ENCODE measurements around the gene ECT2.
"Not testable (repeated sequence)": the region's sequence is repeated elsewhere in the genome, so short reads cannot be mapped to it uniquely, and the experiment has no call there.

ECT2 gene, protein sequence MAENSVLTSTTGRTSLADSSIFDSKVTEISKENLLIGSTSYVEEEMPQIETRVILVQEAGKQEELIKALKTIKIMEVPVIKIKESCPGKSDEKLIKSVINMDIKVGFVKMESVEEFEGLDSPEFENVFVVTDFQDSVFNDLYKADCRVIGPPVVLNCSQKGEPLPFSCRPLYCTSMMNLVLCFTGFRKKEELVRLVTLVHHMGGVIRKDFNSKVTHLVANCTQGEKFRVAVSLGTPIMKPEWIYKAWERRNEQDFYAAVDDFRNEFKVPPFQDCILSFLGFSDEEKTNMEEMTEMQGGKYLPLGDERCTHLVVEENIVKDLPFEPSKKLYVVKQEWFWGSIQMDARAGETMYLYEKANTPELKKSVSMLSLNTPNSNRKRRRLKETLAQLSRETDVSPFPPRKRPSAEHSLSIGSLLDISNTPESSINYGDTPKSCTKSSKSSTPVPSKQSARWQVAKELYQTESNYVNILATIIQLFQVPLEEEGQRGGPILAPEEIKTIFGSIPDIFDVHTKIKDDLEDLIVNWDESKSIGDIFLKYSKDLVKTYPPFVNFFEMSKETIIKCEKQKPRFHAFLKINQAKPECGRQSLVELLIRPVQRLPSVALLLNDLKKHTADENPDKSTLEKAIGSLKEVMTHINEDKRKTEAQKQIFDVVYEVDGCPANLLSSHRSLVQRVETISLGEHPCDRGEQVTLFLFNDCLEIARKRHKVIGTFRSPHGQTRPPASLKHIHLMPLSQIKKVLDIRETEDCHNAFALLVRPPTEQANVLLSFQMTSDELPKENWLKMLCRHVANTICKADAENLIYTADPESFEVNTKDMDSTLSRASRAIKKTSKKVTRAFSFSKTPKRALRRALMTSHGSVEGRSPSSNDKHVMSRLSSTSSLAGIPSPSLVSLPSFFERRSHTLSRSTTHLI

GRCh38 chr3:172750368-172751174, at the start of gene ECT2:
Gene ECT2, plus strand, starts transcription at chr3:172750726. Its CDS starts 3,805 bp downstream, at chr3:172754531.
- peak; percentile 97 for DNase-seq

- DNase-seq, result no peak
These were observed 49.5 kb upstream of the ECT2 start for GRCh38 chr3:172700936-172701455.

GRCh38 chr3:172701751-172702150, 48.8 kb upstream of the ECT2 start:
- DNase-seq, result no peak

DNA sequence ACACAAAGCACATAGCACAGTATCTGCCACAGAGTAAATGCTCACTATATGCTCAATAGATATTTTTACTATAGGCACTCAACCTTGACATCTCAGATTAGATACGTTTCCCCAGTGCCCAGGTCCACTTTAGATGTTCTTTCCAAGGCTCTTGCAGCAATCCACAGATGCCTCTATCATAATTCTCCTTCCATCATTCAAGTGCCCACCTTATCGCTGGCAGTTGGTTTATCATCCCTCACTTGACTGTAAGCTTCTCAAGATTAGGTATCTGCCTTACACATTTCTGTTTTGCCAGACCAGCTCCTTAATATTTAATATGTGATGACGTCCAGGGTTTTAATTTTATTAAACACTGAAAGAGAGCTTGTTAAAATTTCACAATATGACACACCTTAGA, 48.3 kb upstream of the ECT2 start:
- no peak for DNase-seq

DNA sequence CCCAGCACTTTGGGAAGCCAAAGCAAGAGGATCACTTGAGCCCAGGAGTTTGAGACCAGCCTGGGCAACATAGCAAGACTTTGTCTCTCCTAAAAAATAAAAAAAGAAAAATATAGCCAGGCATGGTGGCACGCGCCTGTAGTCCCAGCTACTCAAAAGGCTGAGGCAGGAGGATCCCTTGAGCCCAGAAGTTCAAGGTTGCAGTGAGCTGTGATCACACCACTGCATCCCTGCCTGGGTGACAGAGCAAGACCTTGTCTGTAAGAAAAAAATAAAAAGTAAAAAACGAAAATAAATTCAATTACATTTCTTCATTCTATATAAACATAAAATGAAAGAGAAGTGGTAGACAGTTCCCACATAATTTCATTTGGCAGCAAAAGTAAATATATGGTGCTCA, 47.8 kb upstream of the ECT2 start:
- not testable (repeated sequence) for DNase-seq

DNA sequence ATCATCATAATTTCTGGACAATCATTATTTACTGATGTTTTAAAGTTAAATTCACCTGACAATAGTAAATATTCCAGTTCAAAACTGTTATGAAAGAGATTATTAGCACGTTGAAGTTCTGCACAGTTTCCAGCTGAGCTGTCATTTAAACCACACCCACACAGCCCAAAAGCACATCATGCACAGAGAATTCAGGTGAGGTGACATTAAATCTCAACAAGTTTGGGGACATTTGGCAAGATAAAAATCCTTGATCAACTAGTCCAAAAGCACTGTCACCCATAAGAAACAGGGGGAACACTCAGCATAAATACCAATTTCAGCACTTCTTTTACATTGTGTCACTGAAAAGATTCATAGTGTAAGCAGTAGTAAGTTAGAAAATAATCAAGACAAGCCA, 46.5 kb upstream of the ECT2 start:
- DNase-seq, result no peak

DNA sequence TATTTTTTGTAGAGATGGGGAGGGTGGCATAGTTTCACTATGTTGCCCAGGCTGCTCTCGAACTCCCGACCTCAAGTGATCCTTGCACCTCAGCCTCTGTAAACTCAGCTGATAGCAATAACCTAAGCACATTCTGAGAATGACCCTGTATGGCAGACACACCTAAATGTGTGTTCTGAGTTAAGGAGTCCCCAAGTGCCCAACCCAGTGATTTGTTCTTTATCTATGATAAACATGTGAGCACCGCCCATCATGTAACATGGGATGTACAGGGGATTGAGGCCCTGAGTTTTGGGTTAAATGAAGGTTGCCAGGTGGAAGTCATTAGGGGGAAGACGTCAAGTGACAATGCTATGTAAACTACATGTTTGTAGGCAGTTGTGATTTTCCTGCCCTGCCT, 45.4 kb upstream of the ECT2 start:
- DNase-seq, result no peak

DNA sequence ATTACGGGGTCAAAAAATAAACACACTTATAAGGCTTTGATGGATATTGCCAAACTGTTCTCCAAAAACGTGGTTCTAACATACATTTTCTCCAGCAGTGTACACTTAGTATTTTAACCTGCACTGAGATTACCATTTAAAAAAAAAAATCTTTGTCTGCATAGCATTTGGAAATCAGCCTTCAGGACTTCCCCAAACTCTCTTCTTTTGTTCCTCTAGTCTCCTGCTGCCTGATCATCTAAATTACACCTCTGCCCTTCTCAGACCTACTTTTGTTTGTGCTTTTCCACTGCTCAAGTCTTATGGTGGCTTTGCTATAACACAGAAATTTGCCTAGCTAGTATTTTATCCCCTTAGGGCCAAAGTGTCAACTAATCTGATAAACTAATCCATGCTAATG, 43.5 kb upstream of the ECT2 start:
- DNase-seq, result no peak

- no peak for DNase-seq
These were observed 42.6 kb upstream of the ECT2 start for GRCh38 chr3:172707967-172708366.

DNA sequence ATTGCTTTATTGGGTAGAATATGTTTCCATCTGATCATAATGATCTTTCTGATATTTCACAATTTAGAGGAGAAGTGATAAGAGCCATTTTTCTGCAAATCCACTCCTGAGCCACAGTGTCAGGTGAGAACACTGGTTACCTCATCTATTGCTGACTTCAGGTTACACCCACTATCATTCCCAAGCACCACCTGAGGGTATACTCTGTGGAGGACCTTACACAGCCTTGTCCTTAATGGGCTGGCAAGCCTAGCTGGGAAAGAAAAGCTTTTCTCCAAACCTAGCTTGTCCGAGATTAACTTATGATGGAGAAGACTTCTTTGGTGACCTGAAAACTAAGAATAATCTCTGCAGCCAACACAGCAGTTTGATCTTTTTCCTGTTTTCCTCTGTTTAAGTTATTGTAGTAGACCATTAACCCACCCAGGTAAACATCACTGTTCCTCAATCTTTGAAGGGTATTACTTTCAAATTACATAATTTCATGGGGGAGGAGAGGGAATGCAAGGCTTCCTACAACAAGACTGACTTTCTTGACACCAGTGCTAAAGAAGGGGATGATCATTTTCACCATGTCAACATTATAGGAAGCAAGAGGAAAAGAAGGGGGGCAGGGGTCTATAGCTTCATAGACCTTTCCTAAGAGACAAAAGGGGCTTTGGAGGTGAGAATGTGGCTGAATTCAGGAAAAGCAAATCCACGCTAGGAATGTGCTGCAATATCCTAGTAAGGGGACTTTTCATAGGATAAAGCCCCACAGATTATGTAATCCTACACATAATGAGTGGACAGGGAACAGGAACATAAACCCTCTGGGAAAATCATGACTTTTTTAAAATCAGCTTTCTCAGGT, 41.4 kb upstream of the ECT2 start:
- DNase-seq, result no peak

DNA sequence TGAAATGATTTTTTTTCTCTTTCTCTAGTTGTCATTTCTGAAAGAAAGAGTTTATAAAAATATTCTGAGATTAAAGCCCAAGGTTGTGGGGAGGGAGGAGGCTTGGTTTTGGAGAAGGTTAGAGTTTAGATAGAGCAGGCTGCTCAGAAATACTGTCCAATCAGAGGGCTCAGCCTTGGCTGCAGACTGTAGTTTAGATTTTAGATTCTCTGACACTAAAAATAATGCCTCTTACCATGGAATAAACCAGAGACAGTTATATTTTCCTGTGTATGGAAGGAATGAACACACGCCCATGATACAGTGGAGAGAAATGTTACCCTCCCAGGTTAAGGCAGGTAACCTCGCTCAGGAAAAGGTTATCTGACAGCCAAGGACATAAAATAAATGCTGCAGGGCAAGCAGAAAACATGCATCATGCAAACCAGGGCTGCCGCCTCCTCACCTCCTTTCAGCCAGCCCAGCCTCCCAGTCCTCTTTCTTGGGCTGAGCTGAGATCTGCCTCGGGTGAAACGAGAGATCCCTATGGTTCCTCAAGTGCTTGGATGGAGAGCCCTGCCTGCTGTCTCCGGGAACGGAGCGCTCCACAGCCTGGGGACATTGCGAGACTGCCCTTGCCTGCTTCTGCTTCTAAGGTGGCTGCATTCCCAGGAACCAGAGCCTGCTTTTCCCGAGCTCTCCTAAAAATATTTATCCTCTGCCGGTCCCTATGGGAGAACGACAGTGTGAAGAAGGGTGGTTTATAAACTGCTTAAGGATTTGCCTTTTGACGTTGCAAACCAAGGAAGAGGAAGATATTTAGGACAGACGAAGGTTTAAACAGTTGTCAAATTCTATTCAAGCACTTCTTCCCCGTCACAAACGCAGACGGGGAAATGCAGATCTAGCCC, 40.5 kb upstream of the ECT2 start:
- DNase-seq, result no peak

DNA sequence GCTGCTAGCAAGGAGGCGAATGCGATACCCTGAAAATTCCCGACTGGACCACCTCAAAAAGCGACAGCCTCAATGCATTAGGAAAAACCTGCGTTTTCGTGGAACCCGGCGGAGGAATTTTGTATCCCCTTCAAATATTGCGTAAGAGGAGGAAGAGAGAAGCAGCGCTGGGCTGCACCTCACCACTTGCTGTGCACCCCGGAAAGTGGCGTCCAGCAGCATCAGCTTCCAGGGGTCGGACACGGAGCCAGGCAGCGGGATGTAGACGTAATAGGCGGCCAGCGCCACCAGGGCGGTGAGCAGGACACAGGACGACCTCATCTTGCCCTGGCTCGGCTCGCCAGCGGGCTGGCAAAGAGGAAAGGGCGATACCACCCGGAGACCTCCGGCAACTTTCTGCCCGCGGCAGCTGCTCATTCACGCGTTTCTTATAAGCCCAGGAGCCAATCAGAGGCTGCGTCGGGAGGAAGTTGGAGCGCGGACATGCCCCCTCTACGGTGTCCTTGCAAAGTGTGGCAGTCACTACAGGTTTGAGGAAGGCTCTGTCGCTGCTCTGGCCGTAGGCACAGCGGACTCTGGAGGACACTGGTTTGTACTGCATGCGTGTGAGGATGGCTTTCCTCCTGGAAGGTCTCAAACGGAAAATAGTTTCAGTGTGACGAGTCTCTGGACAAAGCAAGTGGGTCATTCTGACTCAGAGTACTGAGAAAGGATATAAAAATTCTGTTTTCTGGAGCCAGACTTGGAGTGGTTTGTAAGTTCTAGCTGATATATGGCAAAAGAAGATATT, 39.7 kb upstream of the ECT2 start, which contains the start of gene NCEH1:
Gene NCEH1 (minus strand): TSS at position 404 of the 790 bp plus-strand sequence. CDS start 83 bp downstream, at position 321.
- peak; percentile 90 for DNase-seq

GRCh38 chr3:172711454-172711795, 39.1 kb upstream of the ECT2 start:
- no peak for DNase-seq

DNA sequence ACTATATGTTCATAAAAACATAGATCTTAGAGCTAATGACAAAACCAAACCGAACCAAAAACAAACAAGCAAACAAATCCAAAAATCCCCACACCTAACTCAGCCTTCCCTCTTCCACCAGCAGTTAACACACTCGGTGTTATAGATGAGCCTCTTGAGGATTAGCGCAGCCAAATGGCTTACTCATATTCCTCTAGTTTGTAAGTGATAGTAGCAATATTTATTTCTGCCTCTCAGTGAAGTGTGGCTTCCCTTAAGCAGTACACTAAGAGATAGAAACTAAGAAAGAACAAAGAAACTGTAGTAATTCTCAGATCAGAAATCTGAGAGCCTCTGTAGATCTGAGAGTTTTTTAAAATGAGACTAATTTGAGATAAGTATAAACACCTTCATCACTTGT, 37.2 kb upstream of the ECT2 start:
- no peak for DNase-seq

GRCh38 chr3:172716476-172716875, 34.0 kb upstream of the ECT2 start:
- no peak for DNase-seq

DNA sequence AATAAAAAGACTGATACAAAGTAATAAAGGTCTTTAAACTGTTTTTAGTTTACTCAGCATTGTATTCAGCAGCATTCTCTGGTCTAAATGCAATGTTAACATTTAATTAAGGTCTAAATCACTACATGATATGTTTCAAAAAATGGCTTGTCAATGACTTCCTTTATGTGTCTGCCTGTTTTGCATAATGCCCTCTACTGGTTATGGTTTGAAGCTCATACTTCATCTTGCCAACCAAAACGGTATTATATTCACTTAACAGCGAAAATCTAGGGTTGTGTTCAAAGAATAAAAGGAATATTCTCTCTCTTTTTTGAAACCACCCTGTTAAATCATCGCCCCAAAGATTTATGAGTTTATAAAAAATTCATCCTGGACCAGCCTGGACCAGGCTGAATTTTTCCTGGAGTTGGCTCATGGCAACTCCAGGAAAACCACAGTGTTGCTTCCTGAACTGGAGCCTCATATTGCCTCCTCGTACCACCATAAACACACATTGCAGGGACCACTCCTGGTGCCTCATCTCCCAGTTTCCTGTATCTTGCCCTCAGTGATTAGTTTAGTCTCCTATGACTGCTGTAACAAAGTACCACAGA, 32.9 kb upstream of the ECT2 start:
- no peak for DNase-seq

GRCh38 chr3:172722536-172723040, 27.9 kb upstream of the ECT2 start:
- not testable (repeated sequence) for DNase-seq

DNA sequence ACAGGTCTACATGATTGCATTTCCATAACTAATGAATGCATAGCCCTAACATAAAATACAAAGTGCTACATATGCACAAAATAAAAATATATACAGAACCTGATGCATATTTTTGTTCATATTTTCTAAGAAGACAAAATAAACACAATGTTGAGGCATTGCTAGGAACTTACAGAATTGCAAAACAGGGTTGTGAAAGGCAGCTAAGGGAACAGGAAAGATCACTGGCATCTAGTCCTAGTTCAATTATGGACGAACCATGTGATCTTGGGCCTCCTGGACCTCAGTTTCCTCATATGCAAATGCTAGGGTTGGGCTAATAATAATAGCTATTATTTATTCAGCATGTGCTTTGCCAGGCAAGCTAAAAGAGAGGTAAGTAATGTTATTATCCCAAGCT, 24.1 kb upstream of the ECT2 start:
- no peak for DNase-seq

- no peak for DNase-seq
These were observed 15.5 kb upstream of the ECT2 start for GRCh38 chr3:172735014-172735413.
